ENCODE data around the gene SLX4. TPM values are rescaled to one million over a fixed set of nuclear protein-coding genes. Genes with fewer than 3 reads are reported as not detected.
A peak's percentile ranks its signal among the peaks of the same experiment; 100 is the strongest.

The SLX4 gene
- total and polyA plus RNA-seq, 5 donors, result 1.6 to 2.7 (median 2.1) TPM

DNA sequence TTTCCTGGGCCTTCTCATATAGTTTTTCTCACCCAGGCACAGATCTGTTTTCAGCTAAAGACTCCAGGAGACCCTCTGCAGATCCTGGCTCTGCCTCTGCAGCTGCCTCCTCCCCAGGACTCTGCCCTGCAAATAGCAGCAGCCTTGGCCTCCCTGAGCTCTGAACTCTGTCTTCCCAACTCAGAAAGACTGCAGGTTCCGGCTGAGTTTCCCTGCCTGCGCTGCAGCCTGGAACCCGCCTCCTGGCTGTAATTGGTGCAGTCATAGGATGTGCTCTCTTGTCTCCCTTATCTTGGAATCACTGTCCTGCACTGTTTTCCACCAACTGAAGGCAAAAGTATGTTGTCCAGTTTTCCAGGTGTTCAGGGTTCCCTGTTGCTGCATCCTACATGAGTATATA lies 28.8 kb upstream of the SLX4 start:
- no peaks in the 10 kb centered on the region for H3K27me3 ChIP-seq (ENCODE audit: control insufficient read depth, insufficient read depth)
- intact Hi-C loops (cut with DNase I), result no loop called here
- 93% methylated on average over 3 of the region's 3 CpGs for WGBS

DNA sequence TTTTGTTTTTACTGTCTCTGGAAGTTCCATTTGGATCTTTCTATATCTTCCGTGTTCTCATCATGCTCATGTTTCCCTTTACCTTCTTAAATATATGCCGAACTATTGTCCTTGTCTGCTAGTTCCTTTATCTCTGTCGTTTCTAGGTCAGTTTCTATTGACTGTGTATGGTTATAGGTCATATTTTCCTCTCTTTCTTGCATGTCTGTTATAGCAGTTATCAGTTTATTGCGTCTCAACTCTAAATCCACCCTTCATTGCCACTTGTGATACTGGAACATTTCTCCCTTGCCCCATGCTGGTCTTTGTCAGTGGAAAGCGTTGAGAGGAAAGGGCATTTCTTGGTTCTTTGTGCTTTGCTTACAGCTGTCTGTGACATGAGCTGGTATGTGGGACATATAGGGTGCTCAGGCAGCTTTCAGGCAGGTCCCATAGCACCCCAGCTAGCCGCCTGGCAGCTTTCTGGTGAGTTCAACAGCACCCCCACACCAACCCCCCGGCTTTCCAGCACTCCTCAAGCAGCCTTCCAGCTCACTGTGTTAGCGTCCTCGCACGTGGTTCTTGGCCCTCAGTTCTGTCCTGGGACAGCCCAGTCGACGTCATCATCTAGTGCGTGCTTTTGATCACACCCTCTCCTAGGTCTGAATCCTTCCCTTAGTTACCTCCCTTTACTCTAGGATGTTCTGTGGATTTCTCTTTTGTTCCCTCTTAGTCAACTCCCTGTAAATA lies 27.7 kb upstream of the SLX4 start:
- H3K27me3 ChIP-seq (ENCODE audit: control insufficient read depth, insufficient read depth), result no peaks in the 10 kb centered on the region
- H3K4me3 ChIP-seq (ENCODE audit: low read length), result no peak overlapping the region
- H3K4me1 ChIP-seq (ENCODE audit: control insufficient read depth, insufficient read depth, low read length), result no peaks in the 10 kb centered on the region
- intact Hi-C loops (cut with DNase I), result no loop called here
- DNase-seq (no peak), ATAC-seq (no peak)
- 91% methylated on average over 13 of the region's 13 CpGs for WGBS
- H3K9me3 ChIP-seq (ENCODE audit: control insufficient read depth, low read length), result no peaks in the 10 kb centered on the region
- H3K27ac ChIP-seq (ENCODE audit: low read length), result no peak overlapping the region

More for the DNA sequence above, 28.8 kb upstream of the SLX4 start:
- H3K9me3 ChIP-seq (ENCODE audit: control insufficient read depth, low read length), result no peaks in the 10 kb centered on the region
- ATAC-seq (no peak), DNase-seq (no peak)
- H3K27ac ChIP-seq (ENCODE audit: low read length), result no peak overlapping the region
- H3K4me3 ChIP-seq (ENCODE audit: low read length), result no peak overlapping the region
- H3K4me1 ChIP-seq (ENCODE audit: control insufficient read depth, insufficient read depth, low read length), result no peaks in the 10 kb centered on the region

DNA sequence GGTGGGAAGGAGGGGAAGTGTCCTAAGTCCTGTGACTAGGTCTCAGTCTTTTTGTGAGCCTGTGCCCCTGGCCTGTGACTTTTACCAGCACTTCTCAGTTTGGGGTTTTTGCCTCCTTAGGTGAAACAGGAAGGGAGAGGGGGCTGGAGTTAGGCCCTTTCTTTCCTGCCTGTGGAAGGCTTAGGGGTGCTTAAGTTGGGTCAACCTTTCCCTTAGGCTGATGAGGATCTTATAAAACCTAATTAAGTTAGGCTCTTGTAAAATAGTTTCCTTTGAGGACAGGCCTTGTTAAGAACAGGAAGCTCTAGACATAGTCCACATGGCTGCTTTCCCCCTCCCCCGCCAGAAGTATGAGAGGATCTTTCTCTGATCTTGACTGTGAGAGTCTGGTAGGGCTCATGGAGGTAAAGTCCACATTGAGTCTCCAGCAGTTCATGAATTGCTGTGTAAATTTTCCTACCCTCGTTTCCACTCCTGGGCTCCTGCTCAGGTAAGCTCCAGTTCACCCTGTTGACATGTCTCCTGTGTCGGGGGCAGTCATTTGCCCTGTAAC lies 26.0 kb upstream of the SLX4 start:
- intact Hi-C loops (cut with DNase I), result no loop called here
- Histone ChIP-seq H3K4me1 (ENCODE audit: control insufficient read depth, insufficient read depth, low read length) (no peaks in the 10 kb centered on the region), H3K4me3 (ENCODE audit: low read length) (no peak overlapping the region), H3K9me3 (ENCODE audit: control insufficient read depth, low read length) (no peaks in the 10 kb centered on the region), H3K27me3 (ENCODE audit: control insufficient read depth, insufficient read depth) (no peaks in the 10 kb centered on the region), H3K27ac (ENCODE audit: low read length) (no peak overlapping the region)
- 63% methylated on average over 3 of the region's 3 CpGs for WGBS
- DNase-seq (no peak), ATAC-seq (no peak)

DNA sequence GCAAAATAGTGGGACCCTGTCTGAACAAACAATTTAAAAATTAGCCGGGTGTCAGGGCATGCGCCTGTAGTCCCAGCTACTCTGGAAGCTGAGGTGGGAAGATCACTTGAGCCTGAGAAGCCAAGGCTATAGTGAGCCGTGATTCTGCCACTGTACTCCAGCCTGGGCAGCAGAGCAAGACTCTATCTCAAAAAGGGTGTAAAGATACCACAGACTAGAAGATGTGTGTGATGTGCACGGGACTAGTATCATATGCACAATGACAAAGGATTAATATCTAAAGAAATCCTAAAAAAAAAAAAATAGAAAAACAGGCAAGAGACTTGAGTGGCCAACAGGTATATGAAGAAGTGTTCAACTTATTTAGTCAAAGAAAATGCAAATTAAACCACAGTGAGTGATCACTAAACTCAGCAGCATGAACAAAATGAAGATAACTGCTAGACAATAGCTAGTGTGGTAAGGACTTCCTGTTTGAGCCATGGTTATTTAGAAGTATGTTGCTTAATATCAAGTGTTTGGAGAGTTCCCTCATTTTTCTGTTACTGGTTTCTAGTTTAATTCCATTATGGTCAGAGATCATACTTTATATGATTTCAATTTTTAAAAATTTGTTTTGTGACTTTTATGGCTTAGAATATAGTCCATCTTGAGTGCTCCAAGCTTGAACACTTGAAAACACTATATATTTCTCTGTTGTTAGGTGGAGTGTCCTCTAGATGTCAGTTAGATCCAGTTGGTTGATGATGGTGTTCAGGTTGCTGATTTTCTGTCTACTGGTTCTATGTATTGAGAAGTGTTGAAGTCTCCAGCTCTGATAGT lies 14.7 kb upstream of the SLX4 start:
- Histone ChIP-seq H3K27ac (ENCODE audit: low read length) (no peak overlapping the region), H3K27me3 (ENCODE audit: control insufficient read depth, insufficient read depth) (no peaks in the 10 kb centered on the region), H3K9me3 (ENCODE audit: control insufficient read depth, low read length) (no peaks in the 10 kb centered on the region), H3K4me3 (ENCODE audit: low read length) (no peak overlapping the region), H3K4me1 (ENCODE audit: control insufficient read depth, insufficient read depth, low read length) (peaks cover 2% of the 10 kb centered on the region)
- WGBS, result 81% methylated on average over 4 of the region's 4 CpGs
- no peak for DNase-seq
- ATAC-seq, result no peak
- intact Hi-C loops (cut with DNase I), result no loop called here

DNA sequence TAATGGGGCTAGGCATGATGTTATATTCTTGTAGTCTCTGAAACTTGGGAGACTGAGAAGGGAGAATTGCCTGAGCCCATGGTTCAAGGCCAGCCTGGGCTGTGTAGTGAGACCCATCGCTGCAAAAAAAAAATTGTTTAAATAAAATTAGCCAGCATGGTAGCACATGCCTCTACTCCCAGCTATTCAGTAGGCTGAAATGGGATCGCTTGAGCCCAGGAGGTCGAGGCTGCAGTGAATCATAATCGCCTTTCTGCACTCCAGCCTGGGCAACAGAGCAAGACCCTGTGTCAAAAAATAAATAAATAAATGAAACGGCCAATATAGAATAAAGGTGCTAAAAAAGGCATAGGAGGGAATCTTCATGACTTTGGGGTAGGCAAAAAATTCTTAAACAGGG lies 13.9 kb upstream of the SLX4 start:
- Histone ChIP-seq H3K4me3 (ENCODE audit: low read length) (no peak overlapping the region), H3K4me1 (ENCODE audit: control insufficient read depth, insufficient read depth, low read length) (peaks cover 2% of the 10 kb centered on the region), H3K27ac (ENCODE audit: low read length) (no peak overlapping the region), H3K9me3 (ENCODE audit: control insufficient read depth, low read length) (no peaks in the 10 kb centered on the region), H3K27me3 (ENCODE audit: control insufficient read depth, insufficient read depth) (no peaks in the 10 kb centered on the region)
- intact Hi-C loops (cut with DNase I), result no loop called here
- 93% methylated on average over 5 of the region's 5 CpGs for WGBS
- DNase-seq (no peak), ATAC-seq (no peak)

DNA sequence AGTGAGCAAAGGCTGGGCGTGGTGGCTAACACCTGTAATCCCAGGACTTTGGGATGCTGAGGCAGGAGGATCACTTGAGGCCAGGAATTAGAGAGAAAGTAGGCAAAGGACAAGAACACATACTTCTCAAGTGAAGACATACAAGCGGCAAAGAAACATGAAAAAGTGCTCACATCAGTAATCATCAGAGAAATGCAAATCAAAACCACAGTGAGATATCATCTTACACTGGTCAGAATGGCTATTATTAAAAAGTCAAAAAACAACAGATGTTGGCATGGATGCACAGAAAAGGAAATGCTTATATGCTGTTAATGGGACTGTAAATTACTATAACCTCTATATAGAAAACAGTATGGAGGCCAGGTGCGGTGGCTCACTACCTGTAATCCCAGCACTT lies 12.2 kb upstream of the SLX4 start:
- Histone ChIP-seq H3K27ac (ENCODE audit: low read length) (no peak overlapping the region), H3K4me3 (ENCODE audit: low read length) (no peak overlapping the region), H3K9me3 (ENCODE audit: control insufficient read depth, low read length) (no peaks in the 10 kb centered on the region), H3K4me1 (ENCODE audit: control insufficient read depth, insufficient read depth, low read length) (peaks cover 2% of the 10 kb centered on the region), H3K27me3 (ENCODE audit: control insufficient read depth, insufficient read depth) (no peaks in the 10 kb centered on the region)
- 93% methylated on average over 3 of the region's 3 CpGs for WGBS
- intact Hi-C loops (cut with DNase I), result no loop called here
- DNase-seq (no peak), ATAC-seq (no peak)

DNA sequence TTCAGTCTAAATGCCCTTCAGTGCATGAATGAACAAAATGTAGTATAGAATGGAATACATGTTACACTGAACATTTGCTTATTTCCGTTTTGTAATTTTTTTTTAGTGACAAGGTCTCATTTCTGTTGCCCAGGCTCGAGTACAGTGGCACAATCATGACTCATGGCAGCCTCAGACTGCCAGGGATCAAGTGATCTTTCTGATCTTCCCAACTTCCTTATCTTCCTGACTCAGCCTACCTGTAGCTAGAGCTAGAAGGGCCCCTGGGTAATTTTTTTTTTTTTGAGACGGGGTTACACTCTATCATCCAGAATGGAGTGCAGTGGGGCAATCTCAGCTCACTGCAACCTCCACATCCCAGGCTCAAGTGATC lies 7.3 kb upstream of the SLX4 start:
- intact Hi-C loops (cut with DNase I), result no loop called here
- Histone ChIP-seq H3K4me1 (ENCODE audit: control insufficient read depth, insufficient read depth, low read length) (no peaks in the 10 kb centered on the region), H3K9me3 (ENCODE audit: control insufficient read depth, low read length) (no peaks in the 10 kb centered on the region), H3K27me3 (ENCODE audit: control insufficient read depth, insufficient read depth) (no peaks in the 10 kb centered on the region), H3K4me3 (ENCODE audit: low read length) (no peak overlapping the region), H3K27ac (ENCODE audit: low read length) (no peak overlapping the region)
- 84% methylated on average over 3 of the region's 3 CpGs for WGBS
- DNase-seq, result no peak
- no peak for ATAC-seq

DNA sequence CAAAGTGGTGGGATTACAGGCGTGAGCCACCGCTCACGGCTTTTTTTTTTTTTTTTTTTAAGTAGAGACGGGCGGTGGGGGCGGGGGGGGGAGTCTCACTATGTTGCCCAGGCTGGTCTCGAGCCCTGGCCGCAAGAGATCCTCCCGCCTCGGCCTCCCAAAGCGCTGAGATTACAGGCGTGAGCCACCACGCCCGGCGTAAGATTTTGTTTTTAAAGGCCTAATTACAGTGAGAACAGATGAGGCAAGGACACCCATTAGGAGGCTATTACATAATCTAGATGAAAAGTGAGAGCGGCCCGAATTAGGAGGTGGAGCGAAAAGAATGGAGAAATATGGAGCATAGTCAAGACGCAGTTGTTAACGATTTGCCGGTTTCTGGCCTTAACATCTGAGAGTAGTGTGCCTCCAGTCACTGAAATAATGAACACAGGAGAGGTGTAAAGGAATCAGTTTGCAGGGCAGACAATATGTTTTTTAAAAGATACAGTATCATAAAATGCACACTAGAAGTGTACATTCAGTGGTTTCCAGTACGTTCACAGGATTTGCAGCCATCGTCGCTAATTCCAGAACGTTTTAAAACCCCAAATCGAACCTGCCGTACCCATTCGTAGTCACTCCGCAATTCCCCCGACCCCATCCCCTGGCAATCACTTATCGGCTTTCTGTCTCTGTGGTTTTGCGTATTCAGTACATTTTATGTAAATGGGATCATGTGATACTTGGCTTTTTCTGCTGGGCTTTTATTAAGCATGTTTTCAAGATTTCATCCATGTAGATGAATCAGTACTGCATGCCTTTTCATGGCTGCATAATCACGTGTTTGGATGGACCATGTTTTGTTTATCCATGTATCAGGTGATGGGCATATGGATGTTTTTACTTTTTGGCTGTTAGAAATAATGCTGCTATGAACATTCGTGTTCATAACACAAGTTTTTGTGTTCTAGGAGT lies 1.4 kb upstream of the SLX4 start:
- Histone ChIP-seq H3K4me1 (ENCODE audit: control insufficient read depth, insufficient read depth, low read length) (no peaks in the 10 kb centered on the region), H3K9me3 (ENCODE audit: control insufficient read depth, low read length) (no peaks in the 10 kb centered on the region), H3K4me3 (ENCODE audit: low read length) (peak overlapping the region; percentile 96), H3K27me3 (ENCODE audit: control insufficient read depth, insufficient read depth) (no peaks in the 10 kb centered on the region), H3K27ac (ENCODE audit: low read length) (no peak overlapping the region)
- intact Hi-C loops (cut with DNase I), result no loop called here
- no peak for DNase-seq
- WGBS, result 80% methylated on average over 34 of the region's 34 CpGs
- ATAC-seq, result no peak

DNA sequence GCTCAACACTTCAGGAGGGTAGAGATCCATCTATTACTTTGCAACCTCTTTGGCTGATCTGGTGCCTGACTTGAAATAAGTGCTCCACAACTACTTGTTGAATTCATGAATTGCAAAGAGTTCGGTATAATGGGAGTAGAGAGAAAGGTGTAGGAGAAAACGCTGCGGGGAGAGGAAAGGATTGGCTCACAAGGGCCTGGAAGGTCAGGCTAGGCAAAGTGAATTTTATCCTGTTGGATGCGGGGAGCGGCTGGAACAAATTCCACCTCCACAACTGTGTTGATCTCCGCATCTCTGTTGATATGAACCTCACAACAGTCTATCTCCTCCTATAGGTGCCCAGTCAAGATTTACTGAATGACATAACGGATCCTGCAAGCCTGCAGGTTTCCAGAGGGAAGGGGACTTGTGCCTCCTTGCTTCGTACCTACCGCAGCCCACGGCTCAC lies 684 bp downstream of the SLX4 start:
- no peak overlapping the region for H3K27ac ChIP-seq (ENCODE audit: low read length)
- no peak for ATAC-seq
- 1% methylated on average over 10 of the region's 10 CpGs for WGBS

DNA sequence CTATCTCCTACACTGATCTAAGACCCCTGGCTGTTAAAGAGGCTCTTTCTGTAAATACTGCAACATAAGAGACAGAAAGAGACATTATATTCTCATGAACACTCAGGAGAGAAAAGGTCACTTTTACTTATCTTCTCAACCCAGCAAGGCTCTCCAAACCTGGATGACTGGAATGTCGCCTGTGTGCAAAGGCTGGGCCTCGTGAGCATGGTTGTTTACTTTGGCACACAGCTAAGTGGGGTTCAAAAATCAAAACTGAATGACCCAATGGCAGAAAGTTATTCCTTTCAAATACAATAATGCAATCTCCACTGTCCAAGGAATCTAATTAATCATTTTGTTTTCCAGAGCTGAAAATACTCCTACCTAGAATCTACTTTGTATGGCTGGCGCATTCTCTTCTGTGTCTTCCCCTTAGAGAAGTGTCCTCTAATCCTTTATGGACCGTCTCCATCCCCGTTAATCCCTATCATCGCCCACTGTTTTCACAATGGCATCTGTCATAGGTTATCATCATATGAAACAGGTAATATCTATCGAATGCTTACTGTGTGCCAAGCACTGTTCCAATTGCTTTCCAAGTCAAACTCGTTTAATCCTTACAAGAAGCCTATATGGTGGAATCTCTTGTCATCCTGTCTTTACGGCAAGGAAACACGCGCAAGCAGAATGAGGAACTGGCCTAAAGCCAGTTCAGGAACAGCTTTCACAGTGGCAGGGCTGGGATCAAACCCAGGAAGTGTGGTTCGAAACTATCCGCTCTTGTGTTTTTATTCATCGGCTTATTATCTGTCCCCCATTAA lies 1.3 kb downstream of the SLX4 start:
- WGBS, result 58% methylated on average over 14 of the region's 14 CpGs
- H3K27me3 ChIP-seq (ENCODE audit: control insufficient read depth, insufficient read depth), result no peaks in the 10 kb centered on the region
- no peak for ATAC-seq
- H3K4me3 ChIP-seq (ENCODE audit: low read length), result no peak overlapping the region
- no peak for DNase-seq
- H3K27ac ChIP-seq (ENCODE audit: low read length), result no peak overlapping the region
- intact Hi-C loops (cut with DNase I), result no loop called here
- no peaks in the 10 kb centered on the region for H3K4me1 ChIP-seq (ENCODE audit: control insufficient read depth, insufficient read depth, low read length)
- H3K9me3 ChIP-seq (ENCODE audit: control insufficient read depth, low read length), result no peaks in the 10 kb centered on the region

More for the DNA sequence above, 684 bp downstream of the SLX4 start:
- Histone ChIP-seq H3K4me3 (ENCODE audit: low read length) (peak overlapping the region; percentile 96), H3K4me1 (ENCODE audit: control insufficient read depth, insufficient read depth, low read length) (no peaks in the 10 kb centered on the region), H3K9me3 (ENCODE audit: control insufficient read depth, low read length) (no peaks in the 10 kb centered on the region), H3K27me3 (ENCODE audit: control insufficient read depth, insufficient read depth) (no peaks in the 10 kb centered on the region)
- no peak for DNase-seq
- intact Hi-C loops (cut with DNase I), result no loop called here

Measured in right cardiac atrium (tissue), 5 donors.